Panc1 (cell line): Measurements from ENCODE around the gene NUP93. TPM values are rescaled to one million over a fixed set of nuclear protein-coding genes. Genes with fewer than 3 reads are reported as not detected.
A peak's percentile ranks its signal among the peaks of the same experiment; 100 is the strongest.

ENCODE experiments used
- ATAC-seq: fragments of 200-7000 bp; cut with Tn5 transposase; 2 replicates; pipeline ENCODE4 v1.9.1; 2020; ENCODE audit warnings: mild to moderate bottlenecking, moderate library complexity
- BruUV-seq: library from RNA; stranded (reverse); fragments of 400-500 nt; replicated peaks from 2 replicates; lab custom pipeline; 2021; lab: Mats Ljungman, UMichigan
- CTCF ChIA-PET: fragments of 300-600 bp; sonication (Branson Sonifier 250); formaldehyde crosslinking; loops from one replicate; lab custom pipeline; 2022; ENCODE audit warnings: antibody characterized with exemption; lab: Charles Lee
- POLR2A ChIA-PET: fragments of 300-600 bp; sonication (Branson Sonifier 250); formaldehyde crosslinking; loops from one replicate; lab custom pipeline; 2022; ENCODE audit warnings: antibody characterized with exemption; lab: Charles Lee
- DNase-seq: peaks from one replicate; pipeline ENCODE4 v3.0.0-alpha.2; 2010; ENCODE audit warnings: low read depth, low spot score
- H3K27ac ChIP-seq: 2 replicates; pipeline ENCODE4 v1.5.1; 2011; ENCODE audit warnings: mild to moderate bottlenecking, low read length, inconsistent platforms
- H3K27me3 ChIP-seq: fragments of 200-500 bp; sonication (Bioruptor generic); 2 replicates; pipeline ENCODE4 v1.6.0; 2014; ENCODE audit warnings: low read length, inconsistent platforms; ENCODE audit not compliant: control insufficient read depth, insufficient read depth
- H3K36me3 ChIP-seq: fragments of 200-500 bp; sonication (Bioruptor generic); 2 replicates; pipeline ENCODE4 v1.5.1; 2014; ENCODE audit warnings: inconsistent platforms, mild to moderate bottlenecking, low read length, moderate library complexity; ENCODE audit not compliant: control insufficient read depth, insufficient read depth
- H3K4me1 ChIP-seq: 2 replicates; pipeline ENCODE4 v1.5.1; 2011; ENCODE audit warnings: inconsistent platforms, mild to moderate bottlenecking, low read length, moderate library complexity; ENCODE audit not compliant: control insufficient read depth, insufficient read depth
- H3K4me3 ChIP-seq, 2 experiments: 2 replicates each; pipeline ENCODE4 v1.5.1; 2011 to 2012; ENCODE audit warnings: low read depth in 2 of 2, low read length in 2 of 2, mild to moderate bottlenecking in 2 of 2, inconsistent platforms in 1 of 2, moderate library complexity in 1 of 2
- H3K9me3 ChIP-seq: fragments of 200-500 bp; sonication (Bioruptor generic); 2 replicates; pipeline ENCODE4 v1.5.1; 2014; ENCODE audit warnings: low read depth, mild to moderate bottlenecking, inconsistent platforms, low read length, moderate library complexity; ENCODE audit not compliant: control insufficient read depth, insufficient read depth
- POLR2AphosphoS5 ChIP-seq: IDR thresholded peaks from 2 replicates; pipeline ENCODE4 v1.6.1; 2012; ENCODE audit warnings: mild to moderate bottlenecking, low read depth, low read length, moderate library complexity
- SIN3A ChIP-seq: IDR thresholded peaks from 2 replicates; pipeline ENCODE4 v1.6.1; 2012; ENCODE audit warnings: low read depth, mild to moderate bottlenecking, low read length, moderate library complexity, borderline replicate concordance; ENCODE audit not compliant: insufficient read depth
- TCF7L2 ChIP-seq: IDR thresholded peaks from 2 replicates; pipeline ENCODE4 v1.6.1; 2011; ENCODE audit warnings: mild to moderate bottlenecking, low read depth, low read length, inconsistent platforms
- in situ Hi-C: cut with HindIII; loops from 2 replicates; pipeline ENCODE4 v1.10.0; 2016; ENCODE audit warnings: low sequenced_read_pairs, low pct_unique_long_range_greater_than_20kb
- intact Hi-C: fragments of 100-400 bp; cut with micrococcal nuclease; formaldehyde crosslinking; loops from one replicate; pipeline ENCODE4 v1.10.0; 2022; ENCODE audit not compliant: unreplicated experiment
- total RNA-seq: library from RNA; stranded (reverse); gene quantifications from one replicate; pipeline ENCODE4 v1.2.1, GENCODE V29; 2021; ENCODE audit not compliant: unreplicated experiment
- TF ChIP-seq, protein P1 (sequence below): fragments of 450-650 bp; IDR thresholded peaks from 2 replicates; pipeline ENCODE4 v1.5.1; 2017; ENCODE audit warnings: mild to moderate bottlenecking
- TF ChIP-seq, protein P2 (sequence below), 2 experiments: IDR thresholded peaks; 2 replicates each; pipeline ENCODE4 v1.6.1; 2011 to 2012; ENCODE audit warnings: low read depth in 2 of 2, control low read depth in 1 of 2, low read length in 1 of 2, mild to moderate bottlenecking in 1 of 2, moderate library complexity in 1 of 2; ENCODE audit not compliant: insufficient read depth in 1 of 2

Gene NUP93
- total RNA-seq, 1 experiment from 2014 or later, result 88.5 TPM

DNA sequence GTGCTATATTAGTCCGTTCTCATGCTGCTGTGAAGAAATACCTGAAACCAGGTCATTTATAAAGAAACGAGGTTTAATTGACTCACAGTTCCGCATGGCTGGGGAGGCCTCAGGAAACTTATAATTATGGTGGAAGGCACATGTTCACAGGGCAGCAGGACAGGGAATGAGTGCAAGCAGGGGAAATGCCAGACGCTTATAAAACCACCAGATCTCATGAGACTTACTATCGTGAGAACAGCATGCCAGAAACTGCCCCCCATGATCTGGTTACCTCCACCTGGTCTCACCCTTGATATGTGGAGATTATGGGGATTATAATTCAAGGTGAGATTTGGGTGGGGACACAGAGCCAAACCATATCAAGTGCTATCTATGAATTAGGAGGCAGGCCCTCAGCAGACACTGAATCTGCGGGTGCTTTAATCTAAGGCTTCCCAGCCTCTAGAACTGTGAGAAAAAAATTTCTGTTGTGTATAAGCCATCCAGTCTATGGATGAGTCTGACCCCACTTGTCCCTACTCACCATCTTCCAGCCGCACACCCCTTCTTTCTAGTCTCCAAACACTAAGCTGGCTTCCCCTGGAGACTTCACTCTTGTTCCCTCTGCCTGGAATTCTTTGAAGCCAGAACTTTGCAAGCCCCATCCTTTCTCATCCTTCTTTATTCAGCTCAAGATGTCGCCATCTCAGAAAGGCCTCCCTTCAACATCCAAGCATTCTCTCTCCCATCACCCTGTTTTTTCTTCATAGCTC lies 772 bp upstream of the NUP93 start:
- Histone ChIP-seq H3K36me3 (no peaks in the 10 kb centered on the region; the same call in 1 of the 2 replicates), H3K4me1 (peaks cover 9% of the 10 kb centered on the region; the same call in 1 of the 2 replicates), H3K27me3 (no peaks in the 10 kb centered on the region), H3K4me3 (peak overlapping the region; percentile 85 to 93), H3K9me3 (no peaks in the 10 kb centered on the region), H3K27ac (peak overlapping the region; percentile 95)
- TSS peak; percentile 96 for BruUV-seq
- ATAC-seq (peak; percentile 38), DNase-seq (no peak)
- in situ Hi-C loops (no loop called here), intact Hi-C loops (no loop called here)
- ChIA-PET CTCF (no interaction called here), POLR2A (interaction anchor here (0.6 kb wide), 2 partner anchors 122 to 293 kb away, joined by 3 read pairs; no protein-coding TSS in a partner anchor)
- TF ChIP-seq TCF7L2 (no peak), POLR2AphosphoS5 (no peak), SIN3A (no peak)
- TF ChIP-seq, protein P1, sequence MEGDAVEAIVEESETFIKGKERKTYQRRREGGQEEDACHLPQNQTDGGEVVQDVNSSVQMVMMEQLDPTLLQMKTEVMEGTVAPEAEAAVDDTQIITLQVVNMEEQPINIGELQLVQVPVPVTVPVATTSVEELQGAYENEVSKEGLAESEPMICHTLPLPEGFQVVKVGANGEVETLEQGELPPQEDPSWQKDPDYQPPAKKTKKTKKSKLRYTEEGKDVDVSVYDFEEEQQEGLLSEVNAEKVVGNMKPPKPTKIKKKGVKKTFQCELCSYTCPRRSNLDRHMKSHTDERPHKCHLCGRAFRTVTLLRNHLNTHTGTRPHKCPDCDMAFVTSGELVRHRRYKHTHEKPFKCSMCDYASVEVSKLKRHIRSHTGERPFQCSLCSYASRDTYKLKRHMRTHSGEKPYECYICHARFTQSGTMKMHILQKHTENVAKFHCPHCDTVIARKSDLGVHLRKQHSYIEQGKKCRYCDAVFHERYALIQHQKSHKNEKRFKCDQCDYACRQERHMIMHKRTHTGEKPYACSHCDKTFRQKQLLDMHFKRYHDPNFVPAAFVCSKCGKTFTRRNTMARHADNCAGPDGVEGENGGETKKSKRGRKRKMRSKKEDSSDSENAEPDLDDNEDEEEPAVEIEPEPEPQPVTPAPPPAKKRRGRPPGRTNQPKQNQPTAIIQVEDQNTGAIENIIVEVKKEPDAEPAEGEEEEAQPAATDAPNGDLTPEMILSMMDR, result no peak
- TF ChIP-seq, protein P2, sequence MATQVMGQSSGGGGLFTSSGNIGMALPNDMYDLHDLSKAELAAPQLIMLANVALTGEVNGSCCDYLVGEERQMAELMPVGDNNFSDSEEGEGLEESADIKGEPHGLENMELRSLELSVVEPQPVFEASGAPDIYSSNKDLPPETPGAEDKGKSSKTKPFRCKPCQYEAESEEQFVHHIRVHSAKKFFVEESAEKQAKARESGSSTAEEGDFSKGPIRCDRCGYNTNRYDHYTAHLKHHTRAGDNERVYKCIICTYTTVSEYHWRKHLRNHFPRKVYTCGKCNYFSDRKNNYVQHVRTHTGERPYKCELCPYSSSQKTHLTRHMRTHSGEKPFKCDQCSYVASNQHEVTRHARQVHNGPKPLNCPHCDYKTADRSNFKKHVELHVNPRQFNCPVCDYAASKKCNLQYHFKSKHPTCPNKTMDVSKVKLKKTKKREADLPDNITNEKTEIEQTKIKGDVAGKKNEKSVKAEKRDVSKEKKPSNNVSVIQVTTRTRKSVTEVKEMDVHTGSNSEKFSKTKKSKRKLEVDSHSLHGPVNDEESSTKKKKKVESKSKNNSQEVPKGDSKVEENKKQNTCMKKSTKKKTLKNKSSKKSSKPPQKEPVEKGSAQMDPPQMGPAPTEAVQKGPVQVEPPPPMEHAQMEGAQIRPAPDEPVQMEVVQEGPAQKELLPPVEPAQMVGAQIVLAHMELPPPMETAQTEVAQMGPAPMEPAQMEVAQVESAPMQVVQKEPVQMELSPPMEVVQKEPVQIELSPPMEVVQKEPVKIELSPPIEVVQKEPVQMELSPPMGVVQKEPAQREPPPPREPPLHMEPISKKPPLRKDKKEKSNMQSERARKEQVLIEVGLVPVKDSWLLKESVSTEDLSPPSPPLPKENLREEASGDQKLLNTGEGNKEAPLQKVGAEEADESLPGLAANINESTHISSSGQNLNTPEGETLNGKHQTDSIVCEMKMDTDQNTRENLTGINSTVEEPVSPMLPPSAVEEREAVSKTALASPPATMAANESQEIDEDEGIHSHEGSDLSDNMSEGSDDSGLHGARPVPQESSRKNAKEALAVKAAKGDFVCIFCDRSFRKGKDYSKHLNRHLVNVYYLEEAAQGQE (IDR thresholded peaks at IDR 0.05; ENCODE audit: insufficient read depth in 1 of 2, low read depth in 2 of 2, low read length in 1 of 2), result no peak

DNA sequence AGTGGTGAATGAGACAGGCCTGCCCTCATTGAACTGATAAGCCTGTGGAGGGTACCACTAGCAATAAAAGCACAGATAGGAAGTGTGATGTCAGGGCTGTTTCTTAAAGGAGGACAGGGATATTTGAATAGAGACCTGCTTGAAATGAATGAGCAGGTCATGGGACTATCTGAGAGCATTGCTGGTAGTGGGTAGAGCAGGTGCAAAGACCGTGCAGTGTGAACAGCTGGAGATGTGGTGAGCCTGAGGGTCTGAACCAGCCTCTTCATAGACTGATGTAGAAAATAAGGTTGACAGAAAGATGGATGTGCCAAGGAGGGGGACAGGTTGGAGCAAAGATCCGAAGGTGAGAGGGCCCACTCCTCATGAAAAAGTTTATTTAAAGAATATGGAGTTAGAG lies 2.4 kb downstream of the NUP93 start:
- DNase-seq, result no peak
- BruUV-seq, result no TSS peak
- in situ Hi-C loops (no loop called here), intact Hi-C loops (no loop called here)
- Histone ChIP-seq H3K4me1 (peaks cover 9% of the 10 kb centered on the region; the same call in 1 of the 2 replicates), H3K27me3 (no peaks in the 10 kb centered on the region), H3K9me3 (no peaks in the 10 kb centered on the region), H3K27ac (no peak overlapping the region), H3K36me3 (no peaks in the 10 kb centered on the region; the same call in 1 of the 2 replicates), H3K4me3 (no peak overlapping the region)
- POLR2A ChIA-PET, result no interaction called here
- CTCF ChIA-PET, result no interaction called here
- TF ChIP-seq POLR2AphosphoS5, result no peak
- no peak for TF ChIP-seq SIN3A
- TF ChIP-seq, protein P2 (IDR thresholded peaks at IDR 0.05; ENCODE audit: insufficient read depth in 1 of 2, low read depth in 2 of 2, low read length in 1 of 2), result no peak
- TF ChIP-seq, protein P1, result no peak
- TF ChIP-seq TCF7L2, result no peak
- no peak for ATAC-seq
